ENCODE results near the gene ASTN2.

Gene ASTN2

DNA sequence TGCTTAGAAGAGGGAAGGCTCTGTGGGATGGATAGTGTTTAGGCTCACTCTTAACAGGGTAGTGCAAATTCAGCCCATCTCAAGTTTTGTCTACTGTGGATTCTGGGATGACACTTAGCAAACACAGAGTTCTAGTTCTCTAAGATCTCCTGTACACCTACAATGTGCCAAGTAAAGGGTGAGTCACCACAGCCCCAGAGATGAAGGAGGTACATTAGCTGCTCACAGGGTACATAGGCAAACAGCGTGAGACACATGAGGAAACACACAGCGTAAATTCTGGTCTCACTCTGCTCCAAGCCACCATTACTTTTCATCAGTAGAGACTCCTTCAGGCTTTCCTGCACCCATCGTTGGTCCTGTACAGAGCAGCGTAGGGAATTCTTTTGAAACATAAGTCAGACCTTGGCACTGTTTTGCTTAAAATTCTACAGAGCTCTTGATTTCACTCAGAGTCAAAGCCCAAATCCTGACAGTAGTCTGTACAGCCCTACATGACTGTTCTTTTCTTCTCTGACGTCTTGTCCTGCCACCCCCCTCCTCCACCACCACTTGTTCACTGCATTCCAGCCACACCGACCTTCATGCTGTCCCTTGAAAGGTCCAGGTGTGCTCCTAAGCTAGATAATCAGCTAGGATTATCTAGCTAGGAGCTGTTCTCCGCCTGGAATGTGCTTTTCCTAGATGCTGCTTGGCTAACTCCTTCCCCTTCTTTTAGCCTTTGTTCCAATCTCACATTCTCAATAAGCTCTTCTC, 8.7 kb downstream of the ASTN2 start:
- H3K27ac ChIP-seq, result no peak overlapping the region
- TF ChIP-seq ZFX (IDR thresholded peaks at IDR 0.05), result no peak

- TF ChIP-seq, protein P1, sequence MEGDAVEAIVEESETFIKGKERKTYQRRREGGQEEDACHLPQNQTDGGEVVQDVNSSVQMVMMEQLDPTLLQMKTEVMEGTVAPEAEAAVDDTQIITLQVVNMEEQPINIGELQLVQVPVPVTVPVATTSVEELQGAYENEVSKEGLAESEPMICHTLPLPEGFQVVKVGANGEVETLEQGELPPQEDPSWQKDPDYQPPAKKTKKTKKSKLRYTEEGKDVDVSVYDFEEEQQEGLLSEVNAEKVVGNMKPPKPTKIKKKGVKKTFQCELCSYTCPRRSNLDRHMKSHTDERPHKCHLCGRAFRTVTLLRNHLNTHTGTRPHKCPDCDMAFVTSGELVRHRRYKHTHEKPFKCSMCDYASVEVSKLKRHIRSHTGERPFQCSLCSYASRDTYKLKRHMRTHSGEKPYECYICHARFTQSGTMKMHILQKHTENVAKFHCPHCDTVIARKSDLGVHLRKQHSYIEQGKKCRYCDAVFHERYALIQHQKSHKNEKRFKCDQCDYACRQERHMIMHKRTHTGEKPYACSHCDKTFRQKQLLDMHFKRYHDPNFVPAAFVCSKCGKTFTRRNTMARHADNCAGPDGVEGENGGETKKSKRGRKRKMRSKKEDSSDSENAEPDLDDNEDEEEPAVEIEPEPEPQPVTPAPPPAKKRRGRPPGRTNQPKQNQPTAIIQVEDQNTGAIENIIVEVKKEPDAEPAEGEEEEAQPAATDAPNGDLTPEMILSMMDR (conservative IDR thresholded peaks at IDR 0.05), result no peak
- no peak for TF ChIP-seq ZFX (IDR thresholded peaks at IDR 0.05)
- no peak overlapping the region for H3K27ac ChIP-seq
These were observed 11.0 kb downstream of the ASTN2 start for GRCh38 chr9:117403848-117404247.

GRCh38 chr9:117403403-117403811, 11.4 kb downstream of the ASTN2 start:
- no peak overlapping the region for H3K27ac ChIP-seq
- TF ChIP-seq, protein P1 (conservative IDR thresholded peaks at IDR 0.05), result no peak
- no peak for TF ChIP-seq ZFX (IDR thresholded peaks at IDR 0.05)

- TF ChIP-seq, protein P1 (conservative IDR thresholded peaks at IDR 0.05), result no peak
- no peak for TF ChIP-seq ZFX (IDR thresholded peaks at IDR 0.05)
These were observed 14.7 kb downstream of the ASTN2 start for GRCh38 chr9:117400171-117400570.

DNA sequence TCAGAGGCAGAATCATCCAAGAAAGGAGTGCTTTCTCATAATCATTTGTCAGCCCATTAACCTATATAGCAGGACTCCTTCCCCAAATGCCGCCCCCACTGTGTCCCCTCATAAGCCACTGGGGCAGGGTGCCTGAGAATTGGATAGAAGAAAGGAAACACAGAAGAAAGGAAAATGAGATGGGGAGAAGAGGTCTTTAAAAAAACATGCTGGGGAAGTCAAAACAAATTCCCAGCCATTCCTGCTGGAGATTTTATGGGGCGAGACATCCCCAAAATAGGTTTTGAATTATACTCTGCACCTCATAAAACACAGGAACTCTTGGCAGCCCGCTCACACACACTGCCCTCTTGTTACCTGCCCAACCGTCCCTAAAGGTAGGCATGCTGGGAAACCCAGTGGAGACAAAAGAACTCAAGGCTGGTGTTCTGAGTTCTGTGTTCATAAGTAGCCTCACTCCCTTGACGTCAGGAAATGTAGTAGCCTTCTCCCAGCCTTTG, 19.7 kb downstream of the ASTN2 start:
- TF ChIP-seq, protein P1 (conservative IDR thresholded peaks at IDR 0.05), result no peak
- no peak for TF ChIP-seq ZFX (IDR thresholded peaks at IDR 0.05)
- H3K27ac ChIP-seq, result no peak overlapping the region

More at GRCh38 chr9:117400171-117400570, 14.7 kb downstream of the ASTN2 start:
- no peak overlapping the region for H3K27ac ChIP-seq

DNA sequence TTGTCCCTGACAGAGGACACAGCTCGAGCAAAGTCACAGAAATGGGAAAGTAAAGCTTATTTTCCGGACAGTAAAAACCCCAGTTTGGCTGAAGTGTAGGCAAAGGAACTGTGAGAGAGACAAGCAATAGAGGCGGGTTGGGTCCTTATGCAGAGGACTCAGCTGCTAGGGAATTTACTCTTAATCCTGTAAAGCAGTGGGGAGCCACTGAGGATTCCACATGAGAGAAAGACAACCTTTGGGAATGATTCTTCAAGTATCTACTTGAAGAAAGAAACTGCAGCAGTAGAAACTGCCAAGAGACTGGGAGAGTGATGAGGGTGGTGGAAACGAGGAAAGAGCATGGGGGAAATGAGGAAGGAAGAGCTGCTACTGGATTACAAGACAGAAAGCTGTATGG, 20.2 kb downstream of the ASTN2 start:
- TF ChIP-seq ZFX (IDR thresholded peaks at IDR 0.05), result no peak
- TF ChIP-seq, protein P1 (conservative IDR thresholded peaks at IDR 0.05), result no peak

GRCh38 chr9:117392992-117393391, 21.9 kb downstream of the ASTN2 start:
- no peak for TF ChIP-seq ZFX (IDR thresholded peaks at IDR 0.05)
- TF ChIP-seq, protein P1 (conservative IDR thresholded peaks at IDR 0.05), result no peak
- H3K27ac ChIP-seq, result no peak overlapping the region

More for the DNA sequence above, 20.2 kb downstream of the ASTN2 start:
- no peak overlapping the region for H3K27ac ChIP-seq

- H3K27ac ChIP-seq, result no peak overlapping the region
- TF ChIP-seq, protein P1 (conservative IDR thresholded peaks at IDR 0.05), result no peak
- TF ChIP-seq ZFX (IDR thresholded peaks at IDR 0.05), result no peak
These were observed 27.4 kb downstream of the ASTN2 start for GRCh38 chr9:117387422-117387821.
